Measurements from ENCODE around the gene CEBPG.

- TF ChIP-seq CTCF (IDR thresholded peaks at IDR 0.05; ENCODE audit: low read length): no peak
- TF ChIP-seq EZH2phosphoT487 (IDR thresholded peaks at IDR 0.05; ENCODE audit: low read length): no peak
Measured at GRCh38 chr19:33366127-33366526, 7.4 kb upstream of the CEBPG start.

Data from MM.1S (cell line).